MM.1S (cell line): ENCODE results near the gene SLC4A8.

Source experiments
- DNase-seq: peaks from one replicate; pipeline ENCODE4 v3.0.0-alpha.2; 2015
- H2AFZ ChIP-seq: fragments of 300-600 bp; sonication (generic); 2 replicates; pipeline ENCODE4 v1.6.0; 2016; ENCODE audit warnings: antibody characterized with exemption, low read length
- H3F3A ChIP-seq: fragments of 300-600 bp; sonication (generic); 2 replicates; pipeline ENCODE4 v1.6.1; 2016; ENCODE audit warnings: mild to moderate bottlenecking, antibody characterized with exemption, low read length, moderate library complexity, mixed read lengths; ENCODE audit not compliant: insufficient read depth
- H3K27ac ChIP-seq: fragments of 300-600 bp; sonication (generic); 2 replicates; pipeline ENCODE4 v1.5.1; 2016; ENCODE audit warnings: mild to moderate bottlenecking, low read length
- H3K27me3 ChIP-seq: fragments of 300-600 bp; sonication (generic); replicated peaks from 2 replicates; pipeline ENCODE4 v1.6.0; 2016; ENCODE audit warnings: low read length; ENCODE audit not compliant: insufficient read depth
- H3K36me3 ChIP-seq: fragments of 300-600 bp; sonication (generic); replicated peaks from 2 replicates; pipeline ENCODE4 v1.6.1; 2016; ENCODE audit warnings: mild to moderate bottlenecking, low read length, mixed read lengths; ENCODE audit not compliant: insufficient read depth
- H3K4me1 ChIP-seq: fragments of 300-600 bp; sonication (generic); 2 replicates; pipeline ENCODE4 v1.6.1; 2016; ENCODE audit warnings: low read length, mixed read lengths
- H3K4me2 ChIP-seq: fragments of 300-600 bp; sonication (generic); 2 replicates; pipeline ENCODE4 v1.6.0; 2016; ENCODE audit warnings: low read depth, low read length
- H3K4me3 ChIP-seq: fragments of 300-600 bp; sonication (generic); 2 replicates; pipeline ENCODE4 v1.5.1; 2016; ENCODE audit warnings: low read length, mixed read lengths
- H3K79me2 ChIP-seq: fragments of 300-600 bp; sonication (generic); 2 replicates; pipeline ENCODE4 v1.6.1; 2016; ENCODE audit warnings: mixed run types, low read length, mixed read lengths
- H3K9ac ChIP-seq: fragments of 300-600 bp; sonication (generic); 2 replicates; pipeline ENCODE4 v1.6.1; 2016; ENCODE audit warnings: low read length, mixed read lengths
- H3K9me2 ChIP-seq: fragments of 300-600 bp; sonication (generic); replicated peaks from 2 replicates; pipeline ENCODE4 v1.6.1; 2016; ENCODE audit warnings: mild to moderate bottlenecking, low read length, mixed read lengths; ENCODE audit not compliant: insufficient read depth
- H3K9me3 ChIP-seq: fragments of 300-600 bp; sonication (generic); replicated peaks from 2 replicates; pipeline ENCODE4 v1.6.1; 2016; ENCODE audit warnings: mild to moderate bottlenecking, low read length, mixed read lengths; ENCODE audit not compliant: insufficient read depth
- H4K20me1 ChIP-seq: fragments of 300-600 bp; sonication (generic); 2 replicates; pipeline ENCODE4 v1.6.1; 2016; ENCODE audit warnings: mild to moderate bottlenecking, low read length, moderate library complexity, mixed read lengths; ENCODE audit not compliant: insufficient read depth
- CTCF ChIP-seq: fragments of 300-600 bp; sonication (generic); IDR thresholded peaks from 2 replicates; pipeline ENCODE4 v1.5.1; 2016; ENCODE audit warnings: antibody characterized with exemption, low read length, mixed read lengths
- EZH2 ChIP-seq: fragments of 300-600 bp; sonication (generic); optimal IDR thresholded peaks from 2 replicates; pipeline ENCODE3; 2017; ENCODE audit warnings: low read depth, mild to moderate bottlenecking, antibody characterized with exemption, low read length, mixed read lengths
- EZH2phosphoT487 ChIP-seq: fragments of 300-600 bp; sonication (generic); IDR thresholded peaks from 2 replicates; pipeline ENCODE4 v1.6.1; 2018; ENCODE audit warnings: antibody characterized with exemption, low read length

Gene SLC4A8

GRCh38 chr12:51432921-51433320 lies 8.3 kb downstream of the SLC4A8 start:
- Histone ChIP-seq H3F3A (no peaks in the 10 kb centered on the region), H3K36me3 (no peaks in the 10 kb centered on the region), H3K9me3 (no peaks in the 10 kb centered on the region), H3K4me2 (no peak overlapping the region), H3K9ac (no peak overlapping the region), H2AFZ (no peak overlapping the region), H3K9me2 (no peaks in the 10 kb centered on the region), H4K20me1 (no peaks in the 10 kb centered on the region), H3K27me3 (no peaks in the 10 kb centered on the region), H3K4me3 (no peak overlapping the region), H3K79me2 (no peaks in the 10 kb centered on the region), H3K27ac (no peak overlapping the region), H3K4me1 (peaks cover 14% of the 10 kb centered on the region)
- TF ChIP-seq EZH2phosphoT487 (no peak), CTCF (no peak), EZH2 (no peak)
- DNase-seq: no peak

GRCh38 chr12:51434305-51434704 lies 9.7 kb downstream of the SLC4A8 start:
- H3K4me2 ChIP-seq: no peak overlapping the region
- no peak overlapping the region for H3K27ac ChIP-seq
- no peaks in the 10 kb centered on the region for H3F3A ChIP-seq
- H2AFZ ChIP-seq: no peak overlapping the region
- H3K4me1 ChIP-seq: peaks cover 11% of the 10 kb centered on the region
- TF ChIP-seq CTCF (no peak), EZH2phosphoT487 (no peak), EZH2 (no peak)
- no peaks in the 10 kb centered on the region for H3K9me3 ChIP-seq
- no peaks in the 10 kb centered on the region for H3K9me2 ChIP-seq
- no peak for DNase-seq
- no peak overlapping the region for H3K4me3 ChIP-seq
- H3K9ac ChIP-seq: no peak overlapping the region
- no peaks in the 10 kb centered on the region for H3K36me3 ChIP-seq
- no peaks in the 10 kb centered on the region for H4K20me1 ChIP-seq
- no peaks in the 10 kb centered on the region for H3K79me2 ChIP-seq
- H3K27me3 ChIP-seq: no peaks in the 10 kb centered on the region

GRCh38 chr12:51437431-51437830 lies 12.8 kb downstream of the SLC4A8 start:
- Histone ChIP-seq H4K20me1 (no peaks in the 10 kb centered on the region), H2AFZ (no peak overlapping the region), H3K79me2 (no peaks in the 10 kb centered on the region), H3K4me3 (no peak overlapping the region), H3K36me3 (no peaks in the 10 kb centered on the region), H3K9me2 (no peaks in the 10 kb centered on the region), H3K27me3 (no peaks in the 10 kb centered on the region), H3K4me1 (no peaks in the 10 kb centered on the region), H3K4me2 (no peak overlapping the region), H3K9me3 (no peaks in the 10 kb centered on the region), H3F3A (no peaks in the 10 kb centered on the region), H3K9ac (no peak overlapping the region), H3K27ac (no peak overlapping the region)
- DNase-seq: no peak
- no peak for TF ChIP-seq CTCF
- no peak for TF ChIP-seq EZH2phosphoT487
- TF ChIP-seq EZH2: no peak
